Type B pancreatic cell (in vitro differentiated cells): Measurements from ENCODE around the gene UBE3A. TPM values are rescaled to one million over a fixed set of nuclear protein-coding genes. Genes with fewer than 3 reads are reported as not detected.

Source experiments
- DNase-seq: peaks from one replicate; pipeline ENCODE4 v3.0.0; 2021; ENCODE audit warnings: mixed read lengths; ENCODE audit not compliant: unreplicated experiment; ENCODE audit errors: extremely low spot score
- H3K27ac Mint-ChIP-seq: 2 replicates; pipeline ENCODE4 v1.8.0; 2021; ENCODE audit warnings: mild to moderate bottlenecking, mixed read lengths
- H3K27me3 Mint-ChIP-seq: 2 replicates; pipeline ENCODE4 v1.8.0; 2021; ENCODE audit warnings: mixed read lengths
- H3K36me3 Mint-ChIP-seq: 2 replicates; pipeline ENCODE4 v1.8.0; 2021; ENCODE audit warnings: mixed read lengths
- H3K4me1 Mint-ChIP-seq: one replicate; pipeline ENCODE4 v1.8.0; 2021; ENCODE audit warnings: mixed read lengths; ENCODE audit not compliant: unreplicated experiment
- H3K4me3 Mint-ChIP-seq: 2 replicates; pipeline ENCODE4 v1.8.0; 2021; ENCODE audit warnings: mild to moderate bottlenecking, mixed read lengths
- H3K9me3 Mint-ChIP-seq: 2 replicates; pipeline ENCODE4 v1.8.0; 2021; ENCODE audit warnings: mixed read lengths
- total RNA-seq: library from RNA; stranded (reverse); gene quantifications from 2 replicates; pipeline ENCODE4 v1.2.1, GENCODE V29; 2021; ENCODE audit warnings: low replicate concordance
- TF ChIP-seq, protein P1 (sequence below): fragments of 200-600 bp; sonication (generic); conservative IDR thresholded peaks from 2 replicates; pipeline ENCODE4 v1.5.0; 2021; ENCODE audit warnings: antibody characterized with exemption, mild to moderate bottlenecking

UBE3A gene
- total RNA-seq, 1 donor from 2014 or later: 89.0 TPM

DNA sequence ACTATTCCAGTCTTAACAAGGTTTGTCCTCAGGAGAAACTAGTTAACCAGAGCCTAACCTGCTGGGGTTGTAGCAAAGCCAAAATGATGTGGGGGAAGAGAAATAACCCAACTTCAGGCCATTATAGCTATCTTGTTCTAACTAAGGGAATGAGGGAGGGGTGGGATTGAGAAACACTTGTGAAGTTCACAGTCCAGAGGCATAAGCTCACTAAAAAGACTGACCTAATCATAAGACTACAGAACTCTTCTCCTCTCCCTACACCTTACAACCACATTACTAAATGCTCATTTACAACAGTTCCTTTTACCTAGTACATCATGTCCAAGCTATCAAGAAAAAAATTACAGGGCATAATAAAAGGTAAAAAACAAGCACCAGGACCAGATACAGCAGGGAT, 52.8 kb downstream of the UBE3A start:
- TF ChIP-seq, protein P1, sequence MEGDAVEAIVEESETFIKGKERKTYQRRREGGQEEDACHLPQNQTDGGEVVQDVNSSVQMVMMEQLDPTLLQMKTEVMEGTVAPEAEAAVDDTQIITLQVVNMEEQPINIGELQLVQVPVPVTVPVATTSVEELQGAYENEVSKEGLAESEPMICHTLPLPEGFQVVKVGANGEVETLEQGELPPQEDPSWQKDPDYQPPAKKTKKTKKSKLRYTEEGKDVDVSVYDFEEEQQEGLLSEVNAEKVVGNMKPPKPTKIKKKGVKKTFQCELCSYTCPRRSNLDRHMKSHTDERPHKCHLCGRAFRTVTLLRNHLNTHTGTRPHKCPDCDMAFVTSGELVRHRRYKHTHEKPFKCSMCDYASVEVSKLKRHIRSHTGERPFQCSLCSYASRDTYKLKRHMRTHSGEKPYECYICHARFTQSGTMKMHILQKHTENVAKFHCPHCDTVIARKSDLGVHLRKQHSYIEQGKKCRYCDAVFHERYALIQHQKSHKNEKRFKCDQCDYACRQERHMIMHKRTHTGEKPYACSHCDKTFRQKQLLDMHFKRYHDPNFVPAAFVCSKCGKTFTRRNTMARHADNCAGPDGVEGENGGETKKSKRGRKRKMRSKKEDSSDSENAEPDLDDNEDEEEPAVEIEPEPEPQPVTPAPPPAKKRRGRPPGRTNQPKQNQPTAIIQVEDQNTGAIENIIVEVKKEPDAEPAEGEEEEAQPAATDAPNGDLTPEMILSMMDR: no peak
- Mint-ChIP-seq H3K4me1 (no peaks in the 10 kb centered on the region), H3K4me3 (no peak overlapping the region), H3K27ac (no peak overlapping the region), H3K36me3 (peaks cover 64% of the 10 kb centered on the region), H3K27me3 (no peaks in the 10 kb centered on the region), H3K9me3 (peaks cover 31% of the 10 kb centered on the region)
- DNase-seq: no peak

DNA sequence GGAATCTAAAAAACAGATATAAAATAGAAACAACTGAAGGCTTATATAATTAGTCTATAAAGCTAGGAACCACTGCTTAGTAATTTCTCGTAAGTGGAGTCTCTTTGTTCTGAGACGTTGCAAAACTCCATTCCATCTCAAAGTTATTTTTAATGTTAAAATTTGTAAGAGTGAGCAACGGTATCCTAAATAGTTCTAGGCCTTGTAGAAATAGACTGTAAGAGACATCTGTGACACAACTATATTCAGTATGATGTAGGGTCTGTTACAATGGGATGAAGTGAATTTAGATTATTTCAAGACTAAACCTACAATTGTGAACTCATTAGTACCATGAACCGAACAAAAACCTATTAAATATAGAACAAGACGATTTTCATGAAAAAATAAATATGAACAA, 57.2 kb downstream of the UBE3A start:
- H3K9me3 Mint-ChIP-seq: peaks cover 15% of the 10 kb centered on the region

DNA sequence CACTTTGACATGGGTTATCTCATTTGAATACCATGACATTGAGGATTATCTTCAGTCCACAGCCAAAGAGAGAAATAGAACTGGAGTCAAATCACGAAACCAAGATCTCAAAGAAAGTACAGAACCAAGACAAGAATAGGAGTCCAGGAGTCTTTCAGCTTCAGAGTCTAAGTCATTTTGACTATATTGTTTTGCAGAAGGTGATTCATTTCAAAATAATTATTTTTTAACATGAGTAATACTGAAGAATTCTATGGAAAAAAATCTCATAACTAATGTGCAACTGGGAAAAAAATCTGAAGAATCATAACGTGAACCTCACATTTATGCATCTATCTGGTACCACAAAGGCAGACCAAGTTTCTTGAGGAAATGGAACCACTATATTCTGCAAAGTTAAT, 60.3 kb downstream of the UBE3A start:
- H3K4me3 Mint-ChIP-seq: no peak overlapping the region
- DNase-seq: no peak
- TF ChIP-seq, protein P1: no peak
- no peaks in the 10 kb centered on the region for H3K4me1 Mint-ChIP-seq
- H3K36me3 Mint-ChIP-seq: peaks cover 44% of the 10 kb centered on the region
- H3K27ac Mint-ChIP-seq: no peak overlapping the region
- no peaks in the 10 kb centered on the region for H3K27me3 Mint-ChIP-seq
- peaks cover 4% of the 10 kb centered on the region for H3K9me3 Mint-ChIP-seq

More for the DNA sequence above, 57.2 kb downstream of the UBE3A start:
- H3K27ac Mint-ChIP-seq: no peak overlapping the region
- H3K27me3 Mint-ChIP-seq: no peaks in the 10 kb centered on the region
- TF ChIP-seq, protein P1: no peak
- no peak overlapping the region for H3K4me3 Mint-ChIP-seq
- no peak for DNase-seq
- H3K36me3 Mint-ChIP-seq: peaks cover 50% of the 10 kb centered on the region
- H3K4me1 Mint-ChIP-seq: no peaks in the 10 kb centered on the region

DNA sequence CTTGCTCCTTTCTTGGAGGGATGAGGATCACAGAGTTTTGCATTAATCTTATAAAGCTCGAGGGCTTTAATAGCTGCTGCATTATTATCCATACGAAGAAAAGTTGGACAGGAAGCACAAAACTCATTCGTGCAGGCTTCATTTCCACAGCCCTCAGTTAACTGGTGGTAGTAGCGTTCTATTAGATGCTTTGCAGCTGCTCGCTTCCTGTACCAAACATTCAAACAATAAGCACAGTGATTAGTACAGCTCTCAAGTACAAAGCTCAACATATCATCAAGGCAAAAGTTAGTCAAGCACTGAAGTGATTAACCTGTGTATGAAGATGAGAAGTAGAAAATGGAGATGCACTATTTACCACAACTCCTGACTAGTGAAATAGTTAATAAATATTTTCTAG, 63.3 kb downstream of the UBE3A start:
- no peaks in the 10 kb centered on the region for H3K27me3 Mint-ChIP-seq
- H3K4me3 Mint-ChIP-seq: no peak overlapping the region
- no peak for DNase-seq
- H3K36me3 Mint-ChIP-seq: peaks cover 49% of the 10 kb centered on the region
- H3K4me1 Mint-ChIP-seq: no peaks in the 10 kb centered on the region
- TF ChIP-seq, protein P1: no peak
- no peak overlapping the region for H3K27ac Mint-ChIP-seq
- H3K9me3 Mint-ChIP-seq: no peaks in the 10 kb centered on the region

DNA sequence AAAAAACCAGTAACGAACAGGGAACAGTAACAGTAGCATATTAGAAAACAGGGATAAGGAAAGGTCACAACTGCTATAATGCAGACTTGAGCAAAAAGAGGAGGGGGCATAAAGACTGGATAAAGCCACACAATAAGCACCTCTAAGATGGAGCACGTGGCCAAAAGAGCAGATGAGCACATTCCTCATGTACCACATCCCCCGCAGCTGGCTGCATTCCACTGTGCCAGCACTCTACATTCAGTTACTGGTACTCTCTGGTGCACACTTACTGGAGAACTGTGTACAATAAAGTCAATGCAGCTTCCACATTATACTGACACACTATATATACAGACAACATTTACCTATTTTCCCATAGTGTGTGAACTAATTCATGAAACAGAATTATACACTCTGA, 64.7 kb downstream of the UBE3A start:
- no peak for DNase-seq
- Mint-ChIP-seq H3K36me3 (peaks cover 49% of the 10 kb centered on the region), H3K9me3 (no peaks in the 10 kb centered on the region), H3K27me3 (no peaks in the 10 kb centered on the region), H3K4me3 (no peak overlapping the region), H3K27ac (no peak overlapping the region), H3K4me1 (no peaks in the 10 kb centered on the region)
- TF ChIP-seq, protein P1: no peak

DNA sequence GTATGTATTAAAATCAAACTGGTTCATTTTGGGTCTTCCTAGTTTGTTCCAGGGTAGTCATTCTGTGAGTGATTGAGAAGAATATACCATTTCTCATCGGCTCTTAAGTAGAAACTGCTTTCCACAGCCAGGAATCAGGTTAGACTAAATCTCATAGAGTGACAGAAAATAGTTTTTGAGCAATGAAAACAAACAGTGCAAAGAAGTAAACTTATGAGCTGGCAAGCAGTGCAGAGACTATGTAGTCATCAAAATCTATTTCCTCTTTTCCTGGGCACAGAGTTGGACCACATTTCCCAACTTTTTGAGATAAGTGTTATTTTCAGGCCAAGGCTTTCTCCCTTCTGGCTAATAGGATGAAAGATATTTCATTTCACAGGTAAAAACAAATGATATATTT, 66.5 kb downstream of the UBE3A start:
- no peak overlapping the region for H3K4me3 Mint-ChIP-seq
- no peaks in the 10 kb centered on the region for H3K27me3 Mint-ChIP-seq
- H3K9me3 Mint-ChIP-seq: no peaks in the 10 kb centered on the region
- H3K4me1 Mint-ChIP-seq: no peaks in the 10 kb centered on the region
- DNase-seq: no peak
- peaks cover 45% of the 10 kb centered on the region for H3K36me3 Mint-ChIP-seq
- H3K27ac Mint-ChIP-seq: no peak overlapping the region
- TF ChIP-seq, protein P1: no peak
